HL-60 (cell line): ENCODE measurements around the gene CD300LF.

Experiments
- DNase-seq, 2 experiments: peaks; one replicate each; pipeline ENCODE4 v3.0.0-alpha.2; 2010 to 2020; ENCODE audit warnings: low read depth in 1 of 2, low spot score in 1 of 2
- H3K27ac ChIP-seq: fragments of 250-450 bp; sonication (Bioruptor Pico); replicated peaks from 2 replicates; pipeline ENCODE4 v1.5.1; 2020; ENCODE audit warnings: mild to moderate bottlenecking, moderate library complexity
- H3K27me3 ChIP-seq: fragments of 250-450 bp; sonication (Bioruptor Pico); 2 replicates; pipeline ENCODE4 v1.5.1; 2021; ENCODE audit warnings: mild to moderate bottlenecking, moderate library complexity; ENCODE audit not compliant: insufficient read depth, poor library complexity, severe bottlenecking
- H3K4me3 ChIP-seq: replicated peaks from 2 replicates; pipeline ENCODE4 v1.5.1; 2011; ENCODE audit warnings: mild to moderate bottlenecking, control low read depth, low read length; ENCODE audit not compliant: insufficient read depth
- CTCF ChIP-seq: IDR thresholded peaks from one replicate; pipeline ENCODE4 v1.5.1; 2011; ENCODE audit warnings: low read length, control low read depth, inconsistent platforms; ENCODE audit not compliant: insufficient read depth
- GABPA ChIP-seq: IDR thresholded peaks from 2 replicates; pipeline ENCODE4 v1.6.1; 2012; ENCODE audit warnings: low read depth
- POLR2AphosphoS5 ChIP-seq: IDR thresholded peaks from 2 replicates; pipeline ENCODE4 v1.6.1; 2012; ENCODE audit warnings: low read depth
- REST ChIP-seq: IDR thresholded peaks from 2 replicates; pipeline ENCODE4 v1.6.1; 2012; ENCODE audit warnings: low read depth; ENCODE audit not compliant: insufficient replicate concordance
- SPI1 ChIP-seq: IDR thresholded peaks from 2 replicates; pipeline ENCODE4 v1.6.1; 2012; ENCODE audit warnings: low read depth, mild to moderate bottlenecking, borderline replicate concordance

The CD300LF gene

GRCh38 chr17:74703311-74703710 lies 9.4 kb downstream of the CD300LF start:
- no peak for DNase-seq
- no peak overlapping the region for H3K27ac ChIP-seq
- H3K27me3 ChIP-seq, result no peaks in the 10 kb centered on the region
- H3K4me3 ChIP-seq, result no peak overlapping the region
- TF ChIP-seq CTCF, result no peak
- TF ChIP-seq GABPA, result no peak
- no peak for TF ChIP-seq SPI1
- TF ChIP-seq REST, result no peak
- no peak for TF ChIP-seq POLR2AphosphoS5

GRCh38 chr17:74702116-74702871 lies 10.4 kb downstream of the CD300LF start:
- H3K4me3 ChIP-seq, result no peak overlapping the region
- no peak overlapping the region for H3K27ac ChIP-seq
- no peak for DNase-seq
- no peaks in the 10 kb centered on the region for H3K27me3 ChIP-seq
- no peak for TF ChIP-seq SPI1
- no peak for TF ChIP-seq REST
- TF ChIP-seq POLR2AphosphoS5, result no peak
- TF ChIP-seq GABPA, result no peak
- TF ChIP-seq CTCF, result no peak

GRCh38 chr17:74699236-74699635 lies 13.5 kb downstream of the CD300LF start:
- no peaks in the 10 kb centered on the region for H3K27me3 ChIP-seq
- TF ChIP-seq REST (no peak), CTCF (no peak), POLR2AphosphoS5 (no peak), SPI1 (no peak), GABPA (no peak)
- DNase-seq, result no peak

More at GRCh38 chr17:74699236-74699635, 13.5 kb downstream of the CD300LF start:
- no peak overlapping the region for H3K27ac ChIP-seq
- H3K4me3 ChIP-seq, result no peak overlapping the region
